HG03432 (cell line): ENCODE results near the gene SND1.

ENCODE experiments used
- ATAC-seq: cut with Tn5 transposase; IDR thresholded peaks from one replicate; pipeline ENCODE4 v1.9.1; 2021; ENCODE audit warnings: mild to moderate bottlenecking, moderate library complexity; ENCODE audit not compliant: unreplicated experiment

SND1 gene

GRCh38 chr7:128076196-128076795 lies 424.3 kb downstream of the SND1 start:
- no peak for ATAC-seq

- ATAC-seq, result no peak
Observed at GRCh38 chr7:128076796-128077271, 424.8 kb downstream of the SND1 start.

- no peak for ATAC-seq
Observed at GRCh38 chr7:128078309-128078708, 426.3 kb downstream of the SND1 start.

GRCh38 chr7:128080169-128080568 lies 428.2 kb downstream of the SND1 start:
- ATAC-seq, result no peak

GRCh38 chr7:128081351-128081750 lies 429.4 kb downstream of the SND1 start:
- ATAC-seq, result no peak

GRCh38 chr7:128081808-128082207 lies 429.8 kb downstream of the SND1 start:
- ATAC-seq, result no peak

- no peak for ATAC-seq
Observed at GRCh38 chr7:128082431-128082830, 430.4 kb downstream of the SND1 start.

- ATAC-seq, result no peak
Observed at GRCh38 chr7:128084896-128085608, 433.1 kb downstream of the SND1 start.

- ATAC-seq, result no peak
Observed at GRCh38 chr7:128090492-128090891, 438.5 kb downstream of the SND1 start.

GRCh38 chr7:128091106-128091505 lies 439.1 kb downstream of the SND1 start:
- no peak for ATAC-seq

- ATAC-seq, result no peak
Observed at GRCh38 chr7:128092221-128092620, 440.2 kb downstream of the SND1 start.

GRCh38 chr7:128093614-128094570 lies 441.9 kb downstream of the SND1 start:
- no peak for ATAC-seq

- no peak for ATAC-seq
Observed at GRCh38 chr7:128094686-128095085, 442.7 kb downstream of the SND1 start.

- no peak for ATAC-seq
Observed at GRCh38 chr7:128097211-128097731, 445.3 kb downstream of the SND1 start.

- no peak for ATAC-seq
Observed at GRCh38 chr7:128098629-128099028, 446.6 kb downstream of the SND1 start.

GRCh38 chr7:128099204-128099671 lies 447.2 kb downstream of the SND1 start:
- no peak for ATAC-seq

- no peak for ATAC-seq
Observed at GRCh38 chr7:128100225-128100948, 448.4 kb downstream of the SND1 start.

GRCh38 chr7:128100949-128101713 lies 449.1 kb downstream of the SND1 start:
- no peak for ATAC-seq

- ATAC-seq, result no peak
Observed at GRCh38 chr7:128102490-128103291, 450.7 kb downstream of the SND1 start.
